Mesendoderm (in vitro differentiated cells): ENCODE measurements around the gene RSPH10B2.
"Not testable (repeated sequence)": the region's sequence is repeated elsewhere in the genome, so short reads cannot be mapped to it uniquely, and the experiment has no call there.

ENCODE experiments used
- DNase-seq: peaks from one replicate; pipeline ENCODE4 v3.0.0; 2013
- H2AK5ac ChIP-seq: 2 replicates; pipeline ENCODE4 v1.6.1; 2013; ENCODE audit warnings: low read length, inconsistent platforms
- H2BK120ac ChIP-seq: 2 replicates; pipeline ENCODE4 v1.6.1; 2013; ENCODE audit warnings: low read depth, mild to moderate bottlenecking, low read length, moderate library complexity, mixed read lengths
- H2BK15ac ChIP-seq: replicated peaks from 2 replicates; pipeline ENCODE4 v1.6.1; 2013; ENCODE audit warnings: low read depth, mild to moderate bottlenecking, moderate library complexity
- H2BK5ac ChIP-seq: 2 replicates; pipeline ENCODE4 v1.6.1; 2013; ENCODE audit warnings: low read length, inconsistent platforms
- H3K18ac ChIP-seq: 2 replicates; pipeline ENCODE4 v1.6.1; 2013; ENCODE audit warnings: mild to moderate bottlenecking, low read length, mixed read lengths
- H3K23ac ChIP-seq: one replicate; pipeline ENCODE4 v1.6.1; 2013; ENCODE audit warnings: low read length
- H3K27ac ChIP-seq: 2 replicates; pipeline ENCODE4 v1.5.1; 2013; ENCODE audit warnings: low read depth, mild to moderate bottlenecking, inconsistent platforms, low read length, moderate library complexity
- H3K27me3 ChIP-seq: 2 replicates; pipeline ENCODE4 v1.6.1; 2013; ENCODE audit warnings: low read length, control low read depth, mild to moderate bottlenecking, inconsistent platforms; ENCODE audit not compliant: insufficient read depth, poor library complexity
- H3K36me3 ChIP-seq: 2 replicates; pipeline ENCODE4 v1.6.1; 2013; ENCODE audit warnings: low read length, inconsistent platforms; ENCODE audit not compliant: control insufficient read depth, insufficient read depth
- H3K4ac ChIP-seq: one replicate; pipeline ENCODE4 v1.6.1; 2013; ENCODE audit warnings: low read depth, mild to moderate bottlenecking, low read length, moderate library complexity
- H3K4me1 ChIP-seq: 2 replicates; pipeline ENCODE4 v1.6.1; 2013; ENCODE audit warnings: low read depth, low read length, inconsistent platforms; ENCODE audit not compliant: control insufficient read depth
- H3K4me2 ChIP-seq: 2 replicates; pipeline ENCODE4 v1.6.1; 2013; ENCODE audit warnings: low read length
- H3K4me3 ChIP-seq: 2 replicates; pipeline ENCODE4 v1.5.1; 2013; ENCODE audit warnings: mild to moderate bottlenecking, low read length
- H3K56ac ChIP-seq: one replicate; pipeline ENCODE4 v1.6.1; 2013; ENCODE audit warnings: low read length
- H3K79me1 ChIP-seq: 2 replicates; pipeline ENCODE4 v1.6.1; 2013; ENCODE audit warnings: low read length, inconsistent platforms
- H3K79me2 ChIP-seq: 2 replicates; pipeline ENCODE4 v1.6.1; 2013; ENCODE audit warnings: mild to moderate bottlenecking, low read length; ENCODE audit not compliant: control insufficient read depth, insufficient read depth
- H3K9ac ChIP-seq: 2 replicates; pipeline ENCODE4 v1.6.1; 2013; ENCODE audit warnings: low read length, inconsistent platforms
- H4K5ac ChIP-seq: one replicate; pipeline ENCODE4 v1.6.1; 2013; ENCODE audit warnings: low read length
- H4K8ac ChIP-seq: one replicate; pipeline ENCODE4 v1.6.1; 2013; ENCODE audit warnings: low read depth, mild to moderate bottlenecking, control low read depth, low read length, moderate library complexity
- WGBS: extraction: QIAGEN DNeasy Blood & Tissue Kit; methylation state at CpG from one replicate; pipeline ENCODE4 v1.1.7; 2013; ENCODE audit warnings: low lambda C conversion rate, missing lambda C conversion rate; ENCODE audit not compliant: insufficient coverage; ENCODE audit errors: extremely low coverage; 5-methylcytosine and 5-hydroxymethylcytosine counted together

Gene RSPH10B2

GRCh38 chr7:6843654-6844053 is 89.8 kb downstream of the RSPH10B2 start:
- not testable (repeated sequence) for H3K36me3 ChIP-seq, H2AK5ac ChIP-seq, H4K5ac ChIP-seq, H4K8ac ChIP-seq, H3K9ac ChIP-seq, H3K79me1 ChIP-seq, H3K56ac ChIP-seq, H3K23ac ChIP-seq, H2BK120ac ChIP-seq, H3K4me2 ChIP-seq, H2BK5ac ChIP-seq, H3K79me2 ChIP-seq, H3K18ac ChIP-seq, H3K27me3 ChIP-seq, H3K27ac ChIP-seq, H2BK15ac ChIP-seq, DNase-seq, H3K4me3 ChIP-seq, H3K4ac ChIP-seq, H3K4me1 ChIP-seq
- no CpG with 5 or more reads among the region's 6 CpGs for WGBS

GRCh38 chr7:6845971-6846449 is 92.1 kb downstream of the RSPH10B2 start:
- not testable (repeated sequence) for H2BK120ac ChIP-seq

GRCh38 chr7:6847751-6848150 is 93.8 kb downstream of the RSPH10B2 start:
- not testable (repeated sequence) for H3K79me2 ChIP-seq
- WGBS = no CpG with 5 or more reads among the region's 18 CpGs

More at GRCh38 chr7:6845971-6846449, 92.1 kb downstream of the RSPH10B2 start:
- not testable (repeated sequence) for H2BK15ac ChIP-seq, H3K56ac ChIP-seq, H4K5ac ChIP-seq, H3K27ac ChIP-seq, H3K27me3 ChIP-seq, H2AK5ac ChIP-seq, DNase-seq, H3K4ac ChIP-seq, H3K9ac ChIP-seq, H3K79me2 ChIP-seq, H3K23ac ChIP-seq, H3K4me1 ChIP-seq, H3K4me2 ChIP-seq, H3K36me3 ChIP-seq, H3K18ac ChIP-seq, H3K79me1 ChIP-seq, H4K8ac ChIP-seq, H2BK5ac ChIP-seq, H3K4me3 ChIP-seq
- no CpG with 5 or more reads among the region's 16 CpGs for WGBS

More at GRCh38 chr7:6847751-6848150, 93.8 kb downstream of the RSPH10B2 start:
- not testable (repeated sequence) for H3K56ac ChIP-seq, H4K8ac ChIP-seq, H3K27ac ChIP-seq, H2BK15ac ChIP-seq, H3K4ac ChIP-seq, H3K27me3 ChIP-seq, H2AK5ac ChIP-seq, H2BK120ac ChIP-seq, DNase-seq, H2BK5ac ChIP-seq, H3K4me2 ChIP-seq, H3K23ac ChIP-seq, H3K9ac ChIP-seq, H3K36me3 ChIP-seq, H3K4me3 ChIP-seq, H3K79me1 ChIP-seq, H3K4me1 ChIP-seq, H4K5ac ChIP-seq, H3K18ac ChIP-seq
